HEK293 (cell line): ENCODE data around the gene CHCHD6.

ENCODE experiments used
- CTCF ChIA-PET: fragments of 350-600 bp; formaldehyde crosslinking; extraction: SDS; loops from one replicate; lab custom pipeline; 2021; ENCODE audit warnings: antibody characterized with exemption; lab: Yijun Ruan, JAX
- POLR2A ChIA-PET: fragments of 300-600 bp; formaldehyde crosslinking; extraction: SDS; loops from one replicate; lab custom pipeline; 2020; ENCODE audit warnings: antibody characterized with exemption, inconsistent platforms; lab: Yijun Ruan, JAX
- H3K27ac ChIP-seq: fragments of 200-500 bp; sonication (Bioruptor generic); 2 replicates; pipeline ENCODE4 v1.5.1; 2014; ENCODE audit warnings: low read depth, low read length, control low read depth, inconsistent platforms; ENCODE audit errors: extremely low read depth
- H3K36me3 ChIP-seq, 2 experiments: fragments of 200-500 bp in 1 of 2; sonication (Bioruptor generic) in 1 of 2; 1 replicate in 1 of 2; 2 replicates in 1 of 2; pipeline ENCODE4 v1.5.1; 2014 to 2017; ENCODE audit warnings: inconsistent platforms in 2 of 2, low read length in 2 of 2; ENCODE audit not compliant: control insufficient read depth in 2 of 2, insufficient read depth in 1 of 2
- H3K4me1 ChIP-seq: fragments of 200-500 bp; sonication (Bioruptor generic); 2 replicates; pipeline ENCODE4 v1.5.1; 2014; ENCODE audit warnings: mild to moderate bottlenecking, low read length, inconsistent platforms; ENCODE audit not compliant: control insufficient read depth, insufficient read depth
- H3K4me3 ChIP-seq: 2 replicates; pipeline ENCODE4 v1.5.1; 2011; ENCODE audit warnings: low read depth, mild to moderate bottlenecking, control low read depth, low read length, moderate library complexity
- H3K9me3 ChIP-seq: fragments of 200-500 bp; sonication (Bioruptor generic); 2 replicates; pipeline ENCODE4 v1.5.1; 2014; ENCODE audit warnings: low read depth, low read length, inconsistent platforms; ENCODE audit not compliant: control insufficient read depth, insufficient read depth
- ZNF248 ChIP-seq: fragments of 450-650 bp; formaldehyde crosslinking; IDR thresholded peaks from 2 replicates; pipeline ENCODE4 v1.5.1; 2017; ENCODE audit warnings: missing biosample characterization, missing genetic modification characterization
- ZNF391 ChIP-seq: fragments of 450-650 bp; formaldehyde crosslinking; IDR thresholded peaks from 2 replicates; pipeline ENCODE4 v1.5.1; 2016; ENCODE audit warnings: low read depth, missing biosample characterization, missing genetic modification characterization, borderline replicate concordance
- ZNF600 ChIP-seq: fragments of 450-650 bp; formaldehyde crosslinking; IDR thresholded peaks from 2 replicates; pipeline ENCODE4 v1.5.1; 2016; ENCODE audit warnings: missing biosample characterization, missing genetic modification characterization
- TF ChIP-seq, protein P1 (sequence below): fragments of 450-650 bp; formaldehyde crosslinking; IDR thresholded peaks from 2 replicates; pipeline ENCODE4 v1.5.1; 2017; ENCODE audit warnings: missing biosample characterization, missing genetic modification characterization
- TF ChIP-seq, protein P2 (sequence below): fragments of 450-650 bp; formaldehyde crosslinking; IDR thresholded peaks from 2 replicates; pipeline ENCODE4 v1.5.1; 2016; ENCODE audit warnings: missing biosample characterization, missing genetic modification characterization
- TF ChIP-seq, protein P3 (sequence below): fragments of 450-650 bp; formaldehyde crosslinking; IDR thresholded peaks from 2 replicates; pipeline ENCODE4 v1.5.1; 2016; ENCODE audit warnings: missing biosample characterization, missing genetic modification characterization, borderline replicate concordance

CHCHD6 gene

DNA sequence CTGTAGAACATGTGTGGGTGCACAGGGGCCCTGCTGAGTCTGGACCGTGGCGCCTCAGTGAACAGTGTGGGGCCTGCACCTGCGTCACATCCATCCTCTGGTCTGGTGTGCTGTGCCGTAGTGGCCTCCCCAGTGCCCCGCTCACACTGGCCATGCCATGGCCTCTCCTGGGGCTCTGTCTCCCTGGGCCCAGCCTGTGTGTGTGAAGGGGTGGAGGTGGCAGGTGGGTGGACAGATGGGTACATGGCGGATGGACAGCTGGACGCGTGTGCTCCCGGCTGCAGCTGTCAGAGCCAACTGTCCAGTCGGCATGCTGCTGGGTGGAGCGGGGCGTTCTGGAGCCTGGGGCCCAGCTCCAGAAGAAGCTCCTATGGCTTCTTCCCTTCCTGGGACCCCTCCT is 296.7 kb downstream of the CHCHD6 start:
- Histone ChIP-seq H3K9me3 (no peaks in the 10 kb centered on the region), H3K4me3 (no peak overlapping the region), H3K36me3 (peaks cover 0 to 36% of the 10 kb centered on the region in 2 experiments; a peak in 1 of 3 replicates), H3K4me1 (no peaks in the 10 kb centered on the region; the same call in 1 of the 2 replicates), H3K27ac (no peak overlapping the region)
- TF ChIP-seq ZNF600 (tag by site-specific recombination): peak; percentile 16; the same call in 1 of the 2 replicates
- no peak for TF ChIP-seq ZNF248 (tag by site-specific recombination)
- TF ChIP-seq, protein P1, sequence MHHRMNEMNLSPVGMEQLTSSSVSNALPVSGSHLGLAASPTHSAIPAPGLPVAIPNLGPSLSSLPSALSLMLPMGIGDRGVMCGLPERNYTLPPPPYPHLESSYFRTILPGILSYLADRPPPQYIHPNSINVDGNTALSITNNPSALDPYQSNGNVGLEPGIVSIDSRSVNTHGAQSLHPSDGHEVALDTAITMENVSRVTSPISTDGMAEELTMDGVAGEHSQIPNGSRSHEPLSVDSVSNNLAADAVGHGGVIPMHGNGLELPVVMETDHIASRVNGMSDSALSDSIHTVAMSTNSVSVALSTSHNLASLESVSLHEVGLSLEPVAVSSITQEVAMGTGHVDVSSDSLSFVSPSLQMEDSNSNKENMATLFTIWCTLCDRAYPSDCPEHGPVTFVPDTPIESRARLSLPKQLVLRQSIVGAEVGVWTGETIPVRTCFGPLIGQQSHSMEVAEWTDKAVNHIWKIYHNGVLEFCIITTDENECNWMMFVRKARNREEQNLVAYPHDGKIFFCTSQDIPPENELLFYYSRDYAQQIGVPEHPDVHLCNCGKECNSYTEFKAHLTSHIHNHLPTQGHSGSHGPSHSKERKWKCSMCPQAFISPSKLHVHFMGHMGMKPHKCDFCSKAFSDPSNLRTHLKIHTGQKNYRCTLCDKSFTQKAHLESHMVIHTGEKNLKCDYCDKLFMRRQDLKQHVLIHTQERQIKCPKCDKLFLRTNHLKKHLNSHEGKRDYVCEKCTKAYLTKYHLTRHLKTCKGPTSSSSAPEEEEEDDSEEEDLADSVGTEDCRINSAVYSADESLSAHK (tag by site-specific recombination): no peak
- TF ChIP-seq, protein P2, sequence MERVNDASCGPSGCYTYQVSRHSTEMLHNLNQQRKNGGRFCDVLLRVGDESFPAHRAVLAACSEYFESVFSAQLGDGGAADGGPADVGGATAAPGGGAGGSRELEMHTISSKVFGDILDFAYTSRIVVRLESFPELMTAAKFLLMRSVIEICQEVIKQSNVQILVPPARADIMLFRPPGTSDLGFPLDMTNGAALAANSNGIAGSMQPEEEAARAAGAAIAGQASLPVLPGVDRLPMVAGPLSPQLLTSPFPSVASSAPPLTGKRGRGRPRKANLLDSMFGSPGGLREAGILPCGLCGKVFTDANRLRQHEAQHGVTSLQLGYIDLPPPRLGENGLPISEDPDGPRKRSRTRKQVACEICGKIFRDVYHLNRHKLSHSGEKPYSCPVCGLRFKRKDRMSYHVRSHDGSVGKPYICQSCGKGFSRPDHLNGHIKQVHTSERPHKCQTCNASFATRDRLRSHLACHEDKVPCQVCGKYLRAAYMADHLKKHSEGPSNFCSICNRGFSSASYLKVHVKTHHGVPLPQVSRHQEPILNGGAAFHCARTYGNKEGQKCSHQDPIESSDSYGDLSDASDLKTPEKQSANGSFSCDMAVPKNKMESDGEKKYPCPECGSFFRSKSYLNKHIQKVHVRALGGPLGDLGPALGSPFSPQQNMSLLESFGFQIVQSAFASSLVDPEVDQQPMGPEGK: no peak
- CTCF ChIA-PET: no interaction called here
- POLR2A ChIA-PET: no interaction called here

DNA sequence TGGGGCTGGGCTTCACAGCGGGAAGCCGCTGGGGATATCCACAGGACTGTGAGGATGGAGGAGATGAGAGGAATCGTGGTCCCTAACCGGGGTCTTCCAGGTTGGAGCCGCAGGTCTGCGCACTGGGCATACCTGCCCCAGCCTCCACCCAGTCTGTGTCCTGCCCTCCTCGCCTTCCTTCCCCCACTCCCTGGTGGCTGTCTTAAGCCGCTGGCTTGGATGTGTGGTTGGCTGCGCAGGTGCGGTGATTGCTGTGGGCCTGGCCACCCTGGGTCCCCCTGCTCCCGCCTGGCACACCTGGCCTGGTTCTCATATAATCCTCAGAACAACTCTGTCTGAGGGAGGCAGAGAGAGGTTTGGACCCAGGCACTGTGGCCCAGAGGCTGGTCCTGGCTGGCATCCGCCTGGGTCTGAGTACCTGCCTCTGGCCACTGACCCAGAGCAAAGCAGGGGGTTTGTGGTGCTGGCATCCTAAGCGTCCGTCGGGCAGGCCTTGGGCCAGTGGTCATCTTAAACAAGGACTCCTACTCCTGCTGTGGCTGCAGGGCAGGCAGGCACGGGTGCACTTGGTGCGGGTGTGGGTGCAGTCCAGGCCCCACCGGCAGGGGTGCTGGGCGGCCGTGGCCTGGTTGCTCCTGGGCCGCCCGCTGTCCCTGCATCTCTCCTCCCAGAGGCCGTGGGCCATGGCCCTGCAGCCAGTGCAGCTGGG is 297.6 kb downstream of the CHCHD6 start:
- Histone ChIP-seq H3K9me3 (no peaks in the 10 kb centered on the region), H3K4me3 (no peak overlapping the region), H3K36me3 (peaks cover 0 to 34% of the 10 kb centered on the region in 2 experiments; a peak in 1 of 3 replicates), H3K4me1 (no peaks in the 10 kb centered on the region; the same call in 1 of the 2 replicates), H3K27ac (no peak overlapping the region)
- CTCF ChIA-PET: no interaction called here
- POLR2A ChIA-PET: no interaction called here
- TF ChIP-seq, protein P3, sequence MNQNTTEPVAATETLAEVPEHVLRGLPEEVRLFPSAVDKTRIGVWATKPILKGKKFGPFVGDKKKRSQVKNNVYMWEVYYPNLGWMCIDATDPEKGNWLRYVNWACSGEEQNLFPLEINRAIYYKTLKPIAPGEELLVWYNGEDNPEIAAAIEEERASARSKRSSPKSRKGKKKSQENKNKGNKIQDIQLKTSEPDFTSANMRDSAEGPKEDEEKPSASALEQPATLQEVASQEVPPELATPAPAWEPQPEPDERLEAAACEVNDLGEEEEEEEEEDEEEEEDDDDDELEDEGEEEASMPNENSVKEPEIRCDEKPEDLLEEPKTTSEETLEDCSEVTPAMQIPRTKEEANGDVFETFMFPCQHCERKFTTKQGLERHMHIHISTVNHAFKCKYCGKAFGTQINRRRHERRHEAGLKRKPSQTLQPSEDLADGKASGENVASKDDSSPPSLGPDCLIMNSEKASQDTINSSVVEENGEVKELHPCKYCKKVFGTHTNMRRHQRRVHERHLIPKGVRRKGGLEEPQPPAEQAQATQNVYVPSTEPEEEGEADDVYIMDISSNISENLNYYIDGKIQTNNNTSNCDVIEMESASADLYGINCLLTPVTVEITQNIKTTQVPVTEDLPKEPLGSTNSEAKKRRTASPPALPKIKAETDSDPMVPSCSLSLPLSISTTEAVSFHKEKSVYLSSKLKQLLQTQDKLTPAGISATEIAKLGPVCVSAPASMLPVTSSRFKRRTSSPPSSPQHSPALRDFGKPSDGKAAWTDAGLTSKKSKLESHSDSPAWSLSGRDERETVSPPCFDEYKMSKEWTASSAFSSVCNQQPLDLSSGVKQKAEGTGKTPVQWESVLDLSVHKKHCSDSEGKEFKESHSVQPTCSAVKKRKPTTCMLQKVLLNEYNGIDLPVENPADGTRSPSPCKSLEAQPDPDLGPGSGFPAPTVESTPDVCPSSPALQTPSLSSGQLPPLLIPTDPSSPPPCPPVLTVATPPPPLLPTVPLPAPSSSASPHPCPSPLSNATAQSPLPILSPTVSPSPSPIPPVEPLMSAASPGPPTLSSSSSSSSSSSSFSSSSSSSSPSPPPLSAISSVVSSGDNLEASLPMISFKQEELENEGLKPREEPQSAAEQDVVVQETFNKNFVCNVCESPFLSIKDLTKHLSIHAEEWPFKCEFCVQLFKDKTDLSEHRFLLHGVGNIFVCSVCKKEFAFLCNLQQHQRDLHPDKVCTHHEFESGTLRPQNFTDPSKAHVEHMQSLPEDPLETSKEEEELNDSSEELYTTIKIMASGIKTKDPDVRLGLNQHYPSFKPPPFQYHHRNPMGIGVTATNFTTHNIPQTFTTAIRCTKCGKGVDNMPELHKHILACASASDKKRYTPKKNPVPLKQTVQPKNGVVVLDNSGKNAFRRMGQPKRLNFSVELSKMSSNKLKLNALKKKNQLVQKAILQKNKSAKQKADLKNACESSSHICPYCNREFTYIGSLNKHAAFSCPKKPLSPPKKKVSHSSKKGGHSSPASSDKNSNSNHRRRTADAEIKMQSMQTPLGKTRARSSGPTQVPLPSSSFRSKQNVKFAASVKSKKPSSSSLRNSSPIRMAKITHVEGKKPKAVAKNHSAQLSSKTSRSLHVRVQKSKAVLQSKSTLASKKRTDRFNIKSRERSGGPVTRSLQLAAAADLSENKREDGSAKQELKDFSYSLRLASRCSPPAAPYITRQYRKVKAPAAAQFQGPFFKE (tag by site-specific recombination): no peak
- TF ChIP-seq ZNF391 (tag by site-specific recombination): no peak
